ENCODE data around the gene PTOV1. TPM values are rescaled to one million over a fixed set of nuclear protein-coding genes. Genes with fewer than 3 reads are reported as not detected.
"Not testable (repeated sequence)": the region's sequence is repeated elsewhere in the genome, so short reads cannot be mapped to it uniquely, and the experiment has no call there.

Gene PTOV1
- total and polyA plus RNA-seq, 2 donors (not counting 1 experiment from before 2014, with no cell fraction given): 144 to 230 TPM

DNA sequence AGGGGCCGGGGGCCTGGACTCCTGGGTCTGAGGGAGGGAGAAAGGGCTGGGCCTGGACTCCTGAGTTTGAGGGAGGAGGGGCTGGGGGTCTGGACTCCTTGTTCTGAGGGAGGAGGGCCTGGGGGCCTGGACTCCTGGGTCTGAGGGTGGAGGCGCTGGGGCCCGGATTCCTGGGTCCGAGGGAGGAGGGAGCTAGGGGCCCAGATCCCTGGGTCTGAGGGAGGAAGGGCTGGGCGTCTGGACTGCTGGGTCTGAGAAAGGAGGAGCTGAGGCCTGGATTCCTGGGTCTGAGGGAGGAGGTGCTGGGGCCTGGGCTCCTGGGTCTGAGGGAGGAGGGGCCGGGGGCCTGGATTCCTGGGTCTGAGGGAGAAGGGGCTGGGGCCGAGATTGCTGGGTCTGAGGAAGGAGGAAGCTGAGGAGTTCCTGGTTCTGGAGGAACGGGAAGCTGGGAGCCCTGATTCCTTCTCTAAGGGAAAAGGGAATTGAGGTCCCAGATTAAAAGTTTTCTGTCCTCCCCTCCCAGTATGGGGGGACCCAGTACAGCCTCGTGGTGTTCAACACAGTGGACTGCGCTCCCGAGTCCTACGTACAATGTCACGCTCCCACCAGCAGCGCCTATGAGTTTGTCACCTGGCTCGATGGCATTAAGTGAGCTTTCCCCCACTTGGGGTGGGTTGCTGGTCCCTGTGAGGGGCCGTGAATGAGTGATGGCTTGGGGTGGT, 32.1 kb upstream of the PTOV1 start:
- ChIA-PET POLR2A (interaction anchor here (0.6 to 2.4 kb wide), 4 partner anchors 32 to 51 kb away, joined by 5 to 9 read pairs (median 6); partner anchors contain the start of gene PNKP), CTCF (no interaction called here)
- Histone ChIP-seq H3K27me3 (replicated peaks in 1 of 4; ENCODE audit: control extremely low read depth in 1 of 4, control insufficient read depth in 3 of 4, insufficient read depth in 4 of 4, low read length in 3 of 4) (no peaks in the 10 kb centered on the region), H3K4me1 (ENCODE audit: control insufficient read depth in 2 of 2, insufficient read depth in 2 of 2, low read length in 2 of 2) (peaks cover 19 to 35% of the 10 kb centered on the region in 2 donors), H3K79me2 (ENCODE audit: control insufficient read depth, insufficient read depth, low read length) (peaks cover 53% of the 10 kb centered on the region), H3K4me2 (replicated peaks; ENCODE audit: low read depth, low read length, poor library complexity, severe bottlenecking) (peak overlapping the region; percentile 92), H3K9ac (ENCODE audit: low read length) (peak overlapping the region; percentile 96), H3K27ac (ENCODE audit: low read length in 2 of 2) (peak overlapping the region; percentile 89 to 98), H3K4me3 (ENCODE audit: control extremely low read depth in 1 of 5, extremely low read depth in 1 of 5, insufficient read depth in 1 of 5, low read depth in 2 of 5, low read length in 4 of 5) (peak overlapping the region; percentile 69 to 99 (median 94)), H3K36me3 (replicated peaks in 1 of 2; ENCODE audit: control extremely low read depth in 1 of 2, control insufficient read depth in 1 of 2, extremely low read depth in 1 of 2, insufficient read depth in 2 of 2, low read length in 1 of 2) (peaks cover 2 to 19% of the 10 kb centered on the region in 2 experiments), H3K9me3 (ENCODE audit: control extremely low read depth in 1 of 3, control insufficient read depth in 2 of 3, insufficient read depth in 1 of 3, low read length in 2 of 3) (no peaks in the 10 kb centered on the region), H4K20me1 (ENCODE audit: control insufficient read depth, insufficient read depth, low read length, poor library complexity, severe bottlenecking) (peaks cover 41% of the 10 kb centered on the region), H2AFZ (ENCODE audit: insufficient read depth, low read depth, low read length, poor library complexity, severe bottlenecking) (peak overlapping the region; percentile 84)
- 48% methylated on average over 15 of the region's 16 CpGs for WGBS (ENCODE audit: insufficient coverage)
- H3K4me3 Mint-ChIP-seq: peak overlapping the region; percentile 97
- intact Hi-C loops (cut with micrococcal nuclease): loop anchor here (1.0 to 5.0 kb wide), 3 partner anchors 31 to 702 kb away; partner anchors contain the start of genes C19orf73 and PPFIA3
- DNase-seq (no peak), ATAC-seq (ENCODE audit: low read depth) (no peak)
- no peaks in the 10 kb centered on the region for H3K27me3 Mint-ChIP-seq
- H3K9me3 Mint-ChIP-seq (ENCODE audit: insufficient read depth): no peaks in the 10 kb centered on the region
- peak overlapping the region; percentile 98 for H3K27ac Mint-ChIP-seq
- TF ChIP-seq, protein P1, sequence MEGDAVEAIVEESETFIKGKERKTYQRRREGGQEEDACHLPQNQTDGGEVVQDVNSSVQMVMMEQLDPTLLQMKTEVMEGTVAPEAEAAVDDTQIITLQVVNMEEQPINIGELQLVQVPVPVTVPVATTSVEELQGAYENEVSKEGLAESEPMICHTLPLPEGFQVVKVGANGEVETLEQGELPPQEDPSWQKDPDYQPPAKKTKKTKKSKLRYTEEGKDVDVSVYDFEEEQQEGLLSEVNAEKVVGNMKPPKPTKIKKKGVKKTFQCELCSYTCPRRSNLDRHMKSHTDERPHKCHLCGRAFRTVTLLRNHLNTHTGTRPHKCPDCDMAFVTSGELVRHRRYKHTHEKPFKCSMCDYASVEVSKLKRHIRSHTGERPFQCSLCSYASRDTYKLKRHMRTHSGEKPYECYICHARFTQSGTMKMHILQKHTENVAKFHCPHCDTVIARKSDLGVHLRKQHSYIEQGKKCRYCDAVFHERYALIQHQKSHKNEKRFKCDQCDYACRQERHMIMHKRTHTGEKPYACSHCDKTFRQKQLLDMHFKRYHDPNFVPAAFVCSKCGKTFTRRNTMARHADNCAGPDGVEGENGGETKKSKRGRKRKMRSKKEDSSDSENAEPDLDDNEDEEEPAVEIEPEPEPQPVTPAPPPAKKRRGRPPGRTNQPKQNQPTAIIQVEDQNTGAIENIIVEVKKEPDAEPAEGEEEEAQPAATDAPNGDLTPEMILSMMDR (IDR thresholded peaks at IDR 0.05): no peak
- no peak for TF ChIP-seq EZH2 (IDR thresholded peaks at IDR 0.05; ENCODE audit: borderline replicate concordance, insufficient read depth, low read depth, low read length, poor library complexity, severe bottlenecking)
- H3K4me1 Mint-ChIP-seq: peaks cover 43% of the 10 kb centered on the region

DNA sequence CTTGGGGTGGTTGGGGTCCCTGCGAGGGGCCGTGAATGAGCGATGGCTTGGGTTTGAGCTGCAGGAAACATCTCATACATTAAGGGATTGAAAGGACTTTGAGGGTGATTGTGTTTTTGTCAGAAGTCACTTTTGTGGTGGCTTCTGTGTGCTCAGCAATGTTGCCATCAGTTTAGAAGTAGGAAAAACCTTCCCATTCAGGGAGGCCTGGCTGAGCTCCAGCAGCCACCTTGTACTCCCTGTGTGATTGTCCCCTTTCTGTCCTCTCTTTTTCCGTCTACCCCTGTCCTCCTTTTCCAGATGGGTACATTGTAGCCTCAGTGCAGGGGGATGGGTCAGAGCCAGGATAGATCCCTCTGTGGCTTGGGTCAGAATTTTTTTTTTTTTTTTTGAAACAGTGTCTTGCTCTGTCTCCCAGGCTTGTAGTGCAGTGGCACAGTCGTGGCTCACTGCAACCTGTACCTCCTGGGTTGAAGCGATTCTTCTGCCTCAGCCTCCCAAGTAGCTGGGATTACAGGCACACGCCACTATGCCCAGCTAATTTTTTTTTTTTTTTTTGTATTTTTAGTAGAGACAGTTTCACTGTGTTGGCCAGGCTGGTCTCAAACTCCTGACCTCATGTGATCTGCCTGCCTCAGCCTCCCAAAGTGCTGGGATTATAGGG, 31.4 kb upstream of the PTOV1 start:
- H2AFZ ChIP-seq (ENCODE audit: insufficient read depth, low read depth, low read length, poor library complexity, severe bottlenecking); DNase-seq; CTCF ChIA-PET; H3K27me3 Mint-ChIP-seq; H3K9me3 ChIP-seq (ENCODE audit: control extremely low read depth in 1 of 3, control insufficient read depth in 2 of 3, insufficient read depth in 1 of 3, low read length in 2 of 3); H3K27me3 ChIP-seq (replicated peaks in 1 of 4; ENCODE audit: control extremely low read depth in 1 of 4, control insufficient read depth in 3 of 4, insufficient read depth in 4 of 4, low read length in 3 of 4); H3K4me3 ChIP-seq (ENCODE audit: control extremely low read depth in 1 of 5, extremely low read depth in 1 of 5, insufficient read depth in 1 of 5, low read depth in 2 of 5, low read length in 4 of 5); H3K9me3 Mint-ChIP-seq (ENCODE audit: insufficient read depth); ATAC-seq (ENCODE audit: low read depth): not testable (repeated sequence)
- Histone ChIP-seq H3K4me2 (replicated peaks; ENCODE audit: low read depth, low read length, poor library complexity, severe bottlenecking) (peak overlapping the region; percentile 92), H3K27ac (ENCODE audit: low read length in 2 of 2) (peak overlapping the region in 1 of 2 donors; percentile 98), H3K4me1 (ENCODE audit: control insufficient read depth in 2 of 2, insufficient read depth in 2 of 2, low read length in 2 of 2) (peaks cover 19 to 33% of the 10 kb centered on the region in 2 donors), H3K79me2 (ENCODE audit: control insufficient read depth, insufficient read depth, low read length) (peaks cover 61% of the 10 kb centered on the region), H4K20me1 (ENCODE audit: control insufficient read depth, insufficient read depth, low read length, poor library complexity, severe bottlenecking) (peaks cover 49% of the 10 kb centered on the region), H3K9ac (ENCODE audit: low read length) (peak overlapping the region; percentile 96), H3K36me3 (replicated peaks in 1 of 2; ENCODE audit: control extremely low read depth in 1 of 2, control insufficient read depth in 1 of 2, extremely low read depth in 1 of 2, insufficient read depth in 2 of 2, low read length in 1 of 2) (peaks cover 2 to 26% of the 10 kb centered on the region in 2 experiments)
- H3K4me1 Mint-ChIP-seq: peaks cover 40% of the 10 kb centered on the region
- peak overlapping the region; percentile 97 for H3K4me3 Mint-ChIP-seq
- intact Hi-C loops (cut with micrococcal nuclease): loop anchor here (5.0 kb wide), 1 partner anchor 702 kb away; the partner anchor contains the start of genes C19orf73 and PPFIA3
- 90% methylated on average over 2 of the region's 7 CpGs for WGBS (ENCODE audit: insufficient coverage)
- POLR2A ChIA-PET: interaction anchor here (0.6 to 2.4 kb wide), 4 partner anchors 12 to 50 kb away, joined by 3 to 9 read pairs (median 4); no protein-coding TSS in a partner anchor
- H3K27ac Mint-ChIP-seq: peak overlapping the region; percentile 98
